Activated naive CD8-positive, alpha-beta T cell treated with anti-CD3 and anti-CD28 coated beads, Interleukin-2, amount 10 ng/mL, durations not matched to agents 7 days and 5 days (primary cell): ENCODE results near the gene SETX. TPM values are rescaled to one million over a fixed set of nuclear protein-coding genes. Genes with fewer than 3 reads are reported as not detected.
A peak's percentile ranks its signal among the peaks of the same experiment; 100 is the strongest.

ENCODE experiments used
- ATAC-seq: fragments of 150-1000 bp; cut with Tn5 transposase; one replicate; pipeline ENCODE4 v1.10.0; 2021; ENCODE audit warnings: low read depth, moderate library complexity
- POLR2A ChIA-PET: fragments of 350-600 bp; sonication (Branson Sonifier 250); formaldehyde crosslinking; loops from one replicate; lab custom pipeline; 2021; ENCODE audit warnings: antibody characterized with exemption; lab: Charles Lee
- DNase-seq: peaks from one replicate; pipeline ENCODE4 v3.0.0; 2021
- H3K27ac Mint-ChIP-seq: one replicate; pipeline ENCODE4 v1.8.0; 2022; ENCODE audit warnings: mild to moderate bottlenecking, mixed read lengths
- H3K27me3 Mint-ChIP-seq: one replicate; pipeline ENCODE4 v1.8.0; 2022; ENCODE audit warnings: mild to moderate bottlenecking, moderate library complexity, mixed read lengths
- H3K36me3 Mint-ChIP-seq: one replicate; pipeline ENCODE4 v1.8.0; 2021; ENCODE audit warnings: mild to moderate bottlenecking, mixed read lengths
- H3K4me1 Mint-ChIP-seq: one replicate; pipeline ENCODE4 v1.8.0; 2021; ENCODE audit warnings: mixed read lengths
- H3K4me3 Mint-ChIP-seq: one replicate; pipeline ENCODE4 v1.8.0; 2022; ENCODE audit warnings: mild to moderate bottlenecking, moderate library complexity, mixed read lengths
- H3K9me3 Mint-ChIP-seq: one replicate; pipeline ENCODE4 v1.8.0; 2021; ENCODE audit warnings: mixed read lengths
- total RNA-seq, 2 experiments: library from RNA; stranded (reverse); gene quantifications; one replicate each; pipeline ENCODE4 v1.2.3, GENCODE V29; 2021

The SETX gene
- total RNA-seq, 2 experiments from 2014 or later: 64.0 to 69.4 TPM

DNA sequence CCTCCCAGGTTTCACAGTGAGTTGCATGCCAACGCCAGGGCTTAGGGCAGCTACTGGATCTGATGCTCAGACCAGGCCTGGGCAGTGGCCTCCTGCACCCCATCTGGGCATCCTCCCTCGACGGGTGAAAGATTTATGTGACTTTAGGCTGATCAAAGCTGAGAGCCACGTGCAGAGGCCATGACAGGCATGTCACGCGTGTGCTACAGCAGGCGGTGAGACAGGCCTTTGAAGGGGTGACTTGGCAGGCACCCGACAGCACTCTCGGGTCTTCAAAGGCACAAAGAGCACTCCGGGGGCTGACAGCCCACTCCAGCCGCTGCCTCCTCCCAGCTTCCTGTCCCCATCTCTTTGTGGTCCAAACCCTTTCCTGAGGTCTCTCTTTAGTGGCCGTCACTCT is 126.7 kb downstream of the SETX start:
- peaks cover 2% of the 10 kb centered on the region for H3K27me3 Mint-ChIP-seq
- H3K27ac Mint-ChIP-seq: peak overlapping the region; percentile 14
- peaks cover 2% of the 10 kb centered on the region for H3K4me1 Mint-ChIP-seq
- H3K36me3 Mint-ChIP-seq: no peaks in the 10 kb centered on the region
- ATAC-seq: no peak
- POLR2A ChIA-PET: no interaction called here
- no peaks in the 10 kb centered on the region for H3K9me3 Mint-ChIP-seq
- H3K4me3 Mint-ChIP-seq: no peak overlapping the region
- DNase-seq: no peak

DNA sequence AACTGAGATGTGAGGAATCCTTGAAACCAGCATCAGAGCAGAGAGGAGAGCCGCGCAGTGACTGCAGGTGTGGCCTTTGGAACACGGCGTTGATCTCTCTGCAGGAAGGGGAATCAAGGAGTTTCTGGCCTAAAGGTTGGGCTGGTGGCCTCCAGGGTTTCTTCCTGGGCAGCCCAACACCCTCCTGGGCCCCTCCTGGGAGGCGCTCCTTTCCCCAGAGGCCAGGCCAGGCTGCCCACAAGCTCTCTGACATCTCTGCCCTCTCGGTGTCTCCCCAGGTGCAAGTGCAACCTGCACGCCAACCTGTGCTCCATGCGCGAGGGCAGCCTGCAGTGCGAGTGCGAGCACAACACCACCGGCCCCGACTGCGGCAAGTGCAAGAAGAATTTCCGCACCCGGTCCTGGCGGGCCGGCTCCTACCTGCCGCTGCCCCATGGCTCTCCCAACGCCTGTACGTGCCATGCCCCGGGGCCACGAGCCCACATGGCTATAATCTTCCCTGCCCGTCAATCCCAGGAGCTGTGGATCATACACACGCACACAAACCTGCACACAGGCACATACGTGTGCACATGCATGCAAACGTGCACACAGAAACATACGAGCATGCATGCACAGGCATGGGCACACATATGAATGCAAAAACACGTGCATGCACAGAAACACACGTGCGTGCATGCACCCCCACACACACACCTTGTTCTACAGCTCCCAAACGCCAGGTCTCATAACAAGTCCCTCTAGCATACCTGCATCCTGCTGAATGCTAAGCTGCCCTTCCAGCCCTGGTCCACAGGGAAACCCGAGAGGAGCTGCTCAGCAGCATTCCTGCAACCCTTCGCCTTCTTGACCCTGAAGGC is 128.0 kb downstream of the SETX start:
- no peak for DNase-seq
- peaks cover 2% of the 10 kb centered on the region for H3K4me1 Mint-ChIP-seq
- H3K27ac Mint-ChIP-seq: no peak overlapping the region
- no peak for ATAC-seq
- peaks cover 3% of the 10 kb centered on the region for H3K27me3 Mint-ChIP-seq
- H3K4me3 Mint-ChIP-seq: no peak overlapping the region
- no peaks in the 10 kb centered on the region for H3K36me3 Mint-ChIP-seq
- POLR2A ChIA-PET: no interaction called here
- H3K9me3 Mint-ChIP-seq: no peaks in the 10 kb centered on the region

DNA sequence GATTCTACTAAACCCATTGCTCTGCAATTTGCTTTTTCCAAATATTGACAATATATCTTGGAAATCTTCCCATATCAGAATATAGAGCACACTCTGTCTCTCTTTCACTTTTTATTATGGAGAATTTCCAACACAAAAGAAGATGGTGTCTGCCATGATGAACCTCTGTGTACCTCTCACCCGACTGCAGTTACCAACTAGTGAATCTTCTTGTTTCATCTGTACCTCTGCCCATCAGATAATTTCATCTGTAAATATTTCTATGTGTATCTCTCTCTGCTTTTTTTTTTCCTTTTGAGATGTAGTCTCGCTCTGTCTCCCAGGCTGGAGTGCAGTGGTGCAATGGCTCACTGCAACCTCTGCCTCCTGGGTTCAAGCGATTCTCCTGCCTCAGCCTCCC is 130.1 kb downstream of the SETX start:
- Mint-ChIP-seq H3K4me1 (peaks cover 2% of the 10 kb centered on the region), H3K4me3 (no peak overlapping the region), H3K27ac (no peak overlapping the region), H3K36me3 (no peaks in the 10 kb centered on the region), H3K9me3 (no peaks in the 10 kb centered on the region), H3K27me3 (peaks cover 6% of the 10 kb centered on the region)
- no peak for DNase-seq
- no peak for ATAC-seq
- POLR2A ChIA-PET: no interaction called here

DNA sequence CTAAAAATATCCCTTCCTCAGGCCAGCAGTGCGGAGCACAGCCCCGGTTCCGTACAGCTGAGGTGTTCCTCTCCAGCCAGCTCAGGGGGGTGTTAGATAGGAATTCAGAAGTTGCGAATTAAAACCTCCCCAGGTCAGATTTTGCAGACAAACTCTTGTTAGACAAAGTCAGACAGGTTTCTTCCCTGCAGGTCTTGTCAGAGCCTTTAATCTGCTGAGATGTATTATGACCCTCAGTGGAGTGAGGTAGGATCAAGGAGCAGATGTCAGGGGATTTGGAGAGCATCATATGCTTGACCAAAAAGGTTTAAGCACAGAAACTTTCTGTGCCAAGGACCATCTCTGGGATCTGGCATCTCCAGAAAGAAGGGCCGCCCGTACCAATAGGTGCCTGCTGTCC is 132.8 kb downstream of the SETX start:
- ATAC-seq: no peak
- POLR2A ChIA-PET: no interaction called here
- Mint-ChIP-seq H3K36me3 (no peaks in the 10 kb centered on the region), H3K4me1 (peaks cover 4% of the 10 kb centered on the region), H3K27ac (no peak overlapping the region), H3K4me3 (no peak overlapping the region), H3K27me3 (peaks cover 6% of the 10 kb centered on the region), H3K9me3 (no peaks in the 10 kb centered on the region)
- DNase-seq: no peak

DNA sequence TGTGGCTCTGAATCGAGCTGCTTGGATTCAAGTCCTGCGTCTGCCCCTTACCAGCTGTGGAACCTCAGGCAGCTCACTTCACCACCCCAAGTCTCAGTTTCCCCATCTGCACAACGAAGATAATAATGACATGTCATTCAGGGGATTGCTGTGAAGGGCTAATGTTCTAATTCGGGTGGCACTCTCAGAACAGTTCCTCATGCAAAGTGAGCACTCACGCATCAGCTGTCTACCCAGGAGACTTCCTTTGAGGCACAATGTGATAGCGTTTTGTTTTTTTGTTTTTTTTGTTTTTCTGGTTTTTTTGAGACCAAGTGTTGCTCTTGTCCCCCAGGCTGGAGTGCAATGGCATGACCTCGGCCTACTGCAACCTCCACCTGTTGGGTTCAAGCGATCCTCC is 136.6 kb downstream of the SETX start:
- Mint-ChIP-seq H3K27ac (no peak overlapping the region), H3K4me3 (no peak overlapping the region), H3K4me1 (peaks cover 4% of the 10 kb centered on the region), H3K27me3 (peaks cover 6% of the 10 kb centered on the region), H3K36me3 (no peaks in the 10 kb centered on the region), H3K9me3 (no peaks in the 10 kb centered on the region)
- no peak for ATAC-seq
- no peak for DNase-seq
- POLR2A ChIA-PET: no interaction called here

DNA sequence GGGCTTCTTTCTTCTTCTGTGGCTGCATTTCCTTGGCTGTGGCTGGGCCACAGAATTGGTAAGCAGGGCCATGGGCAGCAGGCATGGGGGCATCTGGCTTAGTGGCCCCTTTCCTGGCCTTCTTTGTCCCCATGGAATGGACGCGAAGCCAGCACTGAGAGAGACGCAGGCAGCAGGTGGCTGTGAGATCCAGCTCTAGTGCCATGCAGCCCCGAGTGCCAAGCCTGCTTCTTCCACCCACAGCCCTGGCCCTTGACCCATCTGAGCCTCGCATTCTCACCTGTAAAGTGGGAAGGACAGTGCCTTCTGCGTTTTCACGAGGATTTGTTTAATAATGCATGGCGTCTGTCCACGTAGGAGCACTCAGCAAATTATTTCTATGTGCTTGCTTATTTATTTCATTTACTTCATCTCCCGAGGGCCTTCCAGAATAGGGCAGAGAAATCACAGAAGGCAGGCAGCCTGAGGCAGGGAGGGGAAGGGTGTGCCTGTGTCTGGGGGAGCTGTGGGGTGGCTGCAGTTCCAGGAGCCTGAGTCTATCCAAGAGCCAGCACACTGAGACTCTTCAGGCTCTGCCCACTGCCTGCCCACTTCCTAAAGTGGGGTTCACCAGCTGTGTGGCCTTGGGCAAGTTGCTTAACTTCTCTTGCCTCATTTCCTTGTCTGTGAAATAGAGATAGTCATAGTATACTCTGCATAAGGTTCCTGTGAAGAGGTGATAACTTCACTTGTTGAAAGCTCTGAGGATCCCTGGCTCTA is 137.7 kb downstream of the SETX start:
- ATAC-seq (peak; percentile 47), DNase-seq (no peak)
- H3K4me1 Mint-ChIP-seq: peaks cover 4% of the 10 kb centered on the region
- POLR2A ChIA-PET: no interaction called here
- H3K36me3 Mint-ChIP-seq: no peaks in the 10 kb centered on the region
- no peaks in the 10 kb centered on the region for H3K9me3 Mint-ChIP-seq
- H3K27me3 Mint-ChIP-seq: peaks cover 6% of the 10 kb centered on the region
- H3K27ac Mint-ChIP-seq: no peak overlapping the region
- no peak overlapping the region for H3K4me3 Mint-ChIP-seq

DNA sequence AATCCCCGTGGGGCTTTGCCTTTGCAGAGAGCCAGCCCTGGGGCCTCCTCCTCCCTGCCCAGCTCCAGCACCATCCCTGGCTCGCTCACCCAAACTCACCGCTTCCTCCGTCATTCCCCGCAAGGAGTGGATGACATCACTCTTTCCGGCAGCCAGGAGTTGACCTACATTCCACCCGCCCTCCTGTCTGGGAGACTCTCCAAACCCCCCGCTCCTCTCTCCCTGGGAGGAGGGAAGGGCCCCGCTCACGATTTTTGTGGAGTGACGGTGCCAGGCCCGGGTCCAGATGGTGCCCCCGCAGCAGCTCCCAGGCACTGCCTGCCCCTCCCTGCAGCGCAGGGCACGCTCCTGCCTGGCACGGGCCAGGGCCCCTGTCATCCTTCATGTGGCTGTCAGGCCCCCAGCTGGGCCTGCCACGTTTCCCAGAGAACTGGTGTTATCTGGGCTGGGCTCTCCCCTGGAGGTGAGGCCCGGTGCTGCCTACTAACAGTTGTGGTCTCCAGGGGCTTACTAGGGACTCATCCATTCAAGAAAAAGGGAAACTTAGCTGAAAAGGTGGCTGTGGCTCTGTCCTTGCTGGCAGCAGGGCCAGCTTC is 140.7 kb downstream of the SETX start:
- H3K9me3 Mint-ChIP-seq: no peaks in the 10 kb centered on the region
- POLR2A ChIA-PET: no interaction called here

DNA sequence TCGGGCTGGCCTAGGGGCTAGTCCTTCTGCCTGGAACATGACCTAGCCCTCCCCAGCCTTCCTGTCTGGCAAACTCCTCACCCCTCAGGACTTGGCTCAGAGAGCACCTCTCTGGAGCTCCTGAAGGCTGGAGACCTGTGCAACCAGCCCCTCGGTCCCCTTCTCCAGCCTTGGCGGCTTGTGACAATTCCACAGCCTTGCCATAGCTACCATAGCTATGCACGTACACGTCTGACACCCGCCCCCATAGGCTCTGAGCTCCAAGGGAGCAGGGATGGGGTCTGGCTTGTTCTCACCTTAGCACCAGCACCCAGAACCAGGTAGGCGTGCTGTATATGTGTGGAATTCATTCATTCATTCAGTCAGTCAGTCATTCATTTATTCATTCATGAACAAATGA is 143.2 kb downstream of the SETX start:
- POLR2A ChIA-PET: no interaction called here
- H3K4me3 Mint-ChIP-seq: no peak overlapping the region
- no peak overlapping the region for H3K27ac Mint-ChIP-seq
- H3K27me3 Mint-ChIP-seq: no peaks in the 10 kb centered on the region
- DNase-seq (no peak), ATAC-seq (no peak)
- no peaks in the 10 kb centered on the region for H3K4me1 Mint-ChIP-seq
- no peaks in the 10 kb centered on the region for H3K9me3 Mint-ChIP-seq
- no peaks in the 10 kb centered on the region for H3K36me3 Mint-ChIP-seq

More for the DNA sequence above, 140.7 kb downstream of the SETX start:
- ATAC-seq: no peak
- DNase-seq: no peak
- no peaks in the 10 kb centered on the region for H3K27me3 Mint-ChIP-seq
- peaks cover 4% of the 10 kb centered on the region for H3K4me1 Mint-ChIP-seq
- no peak overlapping the region for H3K27ac Mint-ChIP-seq
- no peaks in the 10 kb centered on the region for H3K36me3 Mint-ChIP-seq
- H3K4me3 Mint-ChIP-seq: no peak overlapping the region

Other genes with a start within 250 kb of the SETX start
- gene NTNG2, start 192.9 kb downstream of the SETX start, total RNA-seq: 10 to 100 TPM; 10.9 to 15.6 TPM
- gene TTF1, start 51.9 kb upstream of the SETX start, total RNA-seq: 10 to 100 TPM; 31.3 to 32.5 TPM
- gene CFAP77, start 55.2 kb upstream of the SETX start, total RNA-seq: not detected
- gene BARHL1, start 227.6 kb upstream of the SETX start, total RNA-seq: not detected